ENCODE data around the gene TCF12. TPM values are rescaled to one million over a fixed set of nuclear protein-coding genes. Genes with fewer than 3 reads are reported as not detected.

The TCF12 gene
- total RNA-seq, 1 experiment from 2014 or later: 102 TPM

DNA sequence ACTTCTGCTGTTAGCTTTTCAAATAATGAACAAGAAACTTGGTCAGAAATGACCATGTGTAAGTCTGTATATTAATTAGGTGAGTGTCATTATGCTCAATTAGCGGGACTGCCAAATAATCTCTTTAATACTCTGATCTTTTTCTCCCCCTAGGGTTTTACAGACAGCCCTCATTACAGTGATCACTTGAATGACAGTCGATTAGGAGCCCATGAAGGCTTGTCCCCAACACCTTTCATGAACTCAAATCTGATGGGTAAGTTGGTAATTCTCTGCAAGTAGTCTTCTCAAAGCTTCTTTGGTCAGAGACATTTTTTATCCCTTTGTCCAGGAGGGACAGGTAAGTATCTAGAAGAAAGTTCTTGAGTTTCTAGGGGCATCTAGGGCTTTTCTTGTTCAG lies 173.2 kb downstream of the TCF12 start:
- no peak for TF ChIP-seq POLR2AphosphoS5 (IDR thresholded peaks at IDR 0.05; ENCODE audit: low read depth, low read length)
- no peak for TF ChIP-seq TCF7L2 (IDR thresholded peaks at IDR 0.05; ENCODE audit: low read depth, low read length)
- TF ChIP-seq, protein P1, sequence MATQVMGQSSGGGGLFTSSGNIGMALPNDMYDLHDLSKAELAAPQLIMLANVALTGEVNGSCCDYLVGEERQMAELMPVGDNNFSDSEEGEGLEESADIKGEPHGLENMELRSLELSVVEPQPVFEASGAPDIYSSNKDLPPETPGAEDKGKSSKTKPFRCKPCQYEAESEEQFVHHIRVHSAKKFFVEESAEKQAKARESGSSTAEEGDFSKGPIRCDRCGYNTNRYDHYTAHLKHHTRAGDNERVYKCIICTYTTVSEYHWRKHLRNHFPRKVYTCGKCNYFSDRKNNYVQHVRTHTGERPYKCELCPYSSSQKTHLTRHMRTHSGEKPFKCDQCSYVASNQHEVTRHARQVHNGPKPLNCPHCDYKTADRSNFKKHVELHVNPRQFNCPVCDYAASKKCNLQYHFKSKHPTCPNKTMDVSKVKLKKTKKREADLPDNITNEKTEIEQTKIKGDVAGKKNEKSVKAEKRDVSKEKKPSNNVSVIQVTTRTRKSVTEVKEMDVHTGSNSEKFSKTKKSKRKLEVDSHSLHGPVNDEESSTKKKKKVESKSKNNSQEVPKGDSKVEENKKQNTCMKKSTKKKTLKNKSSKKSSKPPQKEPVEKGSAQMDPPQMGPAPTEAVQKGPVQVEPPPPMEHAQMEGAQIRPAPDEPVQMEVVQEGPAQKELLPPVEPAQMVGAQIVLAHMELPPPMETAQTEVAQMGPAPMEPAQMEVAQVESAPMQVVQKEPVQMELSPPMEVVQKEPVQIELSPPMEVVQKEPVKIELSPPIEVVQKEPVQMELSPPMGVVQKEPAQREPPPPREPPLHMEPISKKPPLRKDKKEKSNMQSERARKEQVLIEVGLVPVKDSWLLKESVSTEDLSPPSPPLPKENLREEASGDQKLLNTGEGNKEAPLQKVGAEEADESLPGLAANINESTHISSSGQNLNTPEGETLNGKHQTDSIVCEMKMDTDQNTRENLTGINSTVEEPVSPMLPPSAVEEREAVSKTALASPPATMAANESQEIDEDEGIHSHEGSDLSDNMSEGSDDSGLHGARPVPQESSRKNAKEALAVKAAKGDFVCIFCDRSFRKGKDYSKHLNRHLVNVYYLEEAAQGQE (IDR thresholded peaks at IDR 0.05; ENCODE audit: insufficient read depth in 1 of 2, low read depth in 2 of 2, low read length in 1 of 2): no peak
- TF ChIP-seq, protein P2, sequence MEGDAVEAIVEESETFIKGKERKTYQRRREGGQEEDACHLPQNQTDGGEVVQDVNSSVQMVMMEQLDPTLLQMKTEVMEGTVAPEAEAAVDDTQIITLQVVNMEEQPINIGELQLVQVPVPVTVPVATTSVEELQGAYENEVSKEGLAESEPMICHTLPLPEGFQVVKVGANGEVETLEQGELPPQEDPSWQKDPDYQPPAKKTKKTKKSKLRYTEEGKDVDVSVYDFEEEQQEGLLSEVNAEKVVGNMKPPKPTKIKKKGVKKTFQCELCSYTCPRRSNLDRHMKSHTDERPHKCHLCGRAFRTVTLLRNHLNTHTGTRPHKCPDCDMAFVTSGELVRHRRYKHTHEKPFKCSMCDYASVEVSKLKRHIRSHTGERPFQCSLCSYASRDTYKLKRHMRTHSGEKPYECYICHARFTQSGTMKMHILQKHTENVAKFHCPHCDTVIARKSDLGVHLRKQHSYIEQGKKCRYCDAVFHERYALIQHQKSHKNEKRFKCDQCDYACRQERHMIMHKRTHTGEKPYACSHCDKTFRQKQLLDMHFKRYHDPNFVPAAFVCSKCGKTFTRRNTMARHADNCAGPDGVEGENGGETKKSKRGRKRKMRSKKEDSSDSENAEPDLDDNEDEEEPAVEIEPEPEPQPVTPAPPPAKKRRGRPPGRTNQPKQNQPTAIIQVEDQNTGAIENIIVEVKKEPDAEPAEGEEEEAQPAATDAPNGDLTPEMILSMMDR (IDR thresholded peaks at IDR 0.05): no peak
- TF ChIP-seq SIN3A (IDR thresholded peaks at IDR 0.05; ENCODE audit: borderline replicate concordance, insufficient read depth, low read depth, low read length): no peak
- H3K27ac ChIP-seq (ENCODE audit: low read length): no peak overlapping the region
- no peaks in the 10 kb centered on the region for H3K27me3 ChIP-seq (ENCODE audit: control insufficient read depth, insufficient read depth, low read length)
- intact Hi-C loops (cut with micrococcal nuclease; ENCODE audit: unreplicated experiment): no loop called here
- DNase-seq (ENCODE audit: low read depth, low spot score) (no peak), ATAC-seq (no peak)
- no peak overlapping the region for H3K4me3 ChIP-seq (ENCODE audit: low read depth in 2 of 2, low read length in 2 of 2)
- ChIA-PET CTCF (no interaction called here), POLR2A (no interaction called here)
- in situ Hi-C loops (cut with HindIII; ENCODE audit: low pct_unique_long_range_greater_than_20kb, low sequenced_read_pairs): no loop called here
- no peaks in the 10 kb centered on the region for H3K4me1 ChIP-seq (ENCODE audit: control insufficient read depth, insufficient read depth, low read length)
- no peaks in the 10 kb centered on the region for H3K9me3 ChIP-seq (ENCODE audit: control insufficient read depth, insufficient read depth, low read depth, low read length)
- BruUV-seq (replicated peaks): no TSS peak
- no peaks in the 10 kb centered on the region; the same call in 1 of the 2 replicates for H3K36me3 ChIP-seq (ENCODE audit: control insufficient read depth, insufficient read depth, low read length)

DNA sequence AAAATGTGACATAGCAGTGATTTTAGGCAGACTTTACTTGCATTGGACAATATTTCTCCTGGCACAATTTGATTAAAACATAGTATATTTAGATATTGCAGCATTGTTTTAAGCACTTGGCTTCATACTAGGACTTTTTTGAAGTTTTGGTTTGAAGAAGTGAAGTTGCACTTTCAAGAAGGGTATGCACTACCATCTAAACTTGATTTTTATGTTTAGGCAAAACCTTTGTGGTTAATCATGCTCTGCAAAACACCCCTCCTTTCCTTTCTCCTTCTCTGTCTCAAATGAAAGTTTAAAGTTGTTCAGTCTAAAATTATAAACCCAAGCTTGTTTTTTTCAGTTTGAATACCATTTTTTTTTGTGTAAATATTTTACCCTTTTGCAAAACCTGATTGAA lies 173.8 kb downstream of the TCF12 start:
- Histone ChIP-seq H3K36me3 (ENCODE audit: control insufficient read depth, insufficient read depth, low read length) (no peaks in the 10 kb centered on the region; the same call in 1 of the 2 replicates), H3K27ac (ENCODE audit: low read length) (no peak overlapping the region), H3K4me3 (ENCODE audit: low read depth in 2 of 2, low read length in 2 of 2) (no peak overlapping the region), H3K27me3 (ENCODE audit: control insufficient read depth, insufficient read depth, low read length) (no peaks in the 10 kb centered on the region), H3K9me3 (ENCODE audit: control insufficient read depth, insufficient read depth, low read depth, low read length) (no peaks in the 10 kb centered on the region), H3K4me1 (ENCODE audit: control insufficient read depth, insufficient read depth, low read length) (no peaks in the 10 kb centered on the region)
- TF ChIP-seq, protein P1 (IDR thresholded peaks at IDR 0.05; ENCODE audit: insufficient read depth in 1 of 2, low read depth in 2 of 2, low read length in 1 of 2): no peak
- TF ChIP-seq SIN3A (IDR thresholded peaks at IDR 0.05; ENCODE audit: borderline replicate concordance, insufficient read depth, low read depth, low read length) (no peak), POLR2AphosphoS5 (IDR thresholded peaks at IDR 0.05; ENCODE audit: low read depth, low read length) (no peak), TCF7L2 (IDR thresholded peaks at IDR 0.05; ENCODE audit: low read depth, low read length) (no peak)
- TF ChIP-seq, protein P2 (IDR thresholded peaks at IDR 0.05): no peak
- intact Hi-C loops (cut with micrococcal nuclease; ENCODE audit: unreplicated experiment) (no loop called here), in situ Hi-C loops (cut with HindIII; ENCODE audit: low pct_unique_long_range_greater_than_20kb, low sequenced_read_pairs) (no loop called here)
- no peak for ATAC-seq
- DNase-seq (ENCODE audit: low read depth, low spot score): no peak
- BruUV-seq (replicated peaks): no TSS peak
- POLR2A ChIA-PET: no interaction called here
- CTCF ChIA-PET: no interaction called here
